ENCODE measurements around the gene FNTB.
"Not testable (repeated sequence)": the region's sequence is repeated elsewhere in the genome, so short reads cannot be mapped to it uniquely, and the experiment has no call there.

GRCh38 chr14:65031321-65031720 lies 44.6 kb downstream of the FNTB start:
- not testable (repeated sequence) for TF ChIP-seq SIN3A (IDR thresholded peaks at IDR 0.05; ENCODE audit: borderline replicate concordance in 2 of 2, control insufficient read depth in 1 of 2, low read depth in 2 of 2, low read length in 2 of 2); ZNF639 (CRISPR knock-in tag; conservative IDR thresholded peaks at IDR 0.05 in 1 of 2, IDR thresholded peaks at IDR 0.05 in 1 of 2); CTCF (IDR thresholded peaks at IDR 0.05 in 2 of 3, conservative IDR thresholded peaks at IDR 0.05 in 1 of 3; ENCODE audit: insufficient read depth in 2 of 3, low read depth in 1 of 3, low read length in 3 of 3); CAMTA2 (CRISPR knock-in tag; conservative IDR thresholded peaks at IDR 0.05); GABPA (tag; conservative IDR thresholded peaks at IDR 0.05; ENCODE audit: low read depth); PTBP1 (IDR thresholded peaks at IDR 0.05; ENCODE audit: low read depth, low read length)

Measured in K562 (cell line).